HepG2 (cell line): ENCODE results near the gene C20orf144. TPM values are rescaled to one million over a fixed set of nuclear protein-coding genes. Genes with fewer than 3 reads are reported as not detected.
A peak's percentile ranks its signal among the peaks of the same experiment; 100 is the strongest.

Source experiments
- NFYB ChIP-seq: sonication (generic); formaldehyde crosslinking; IDR thresholded peaks from 2 replicates; pipeline ENCODE4 v1.4.0; 2020; ENCODE audit warnings: missing genetic modification reagents
- PCBP2 ChIP-seq: fragments of 200-400 bp; formaldehyde crosslinking; optimal IDR thresholded peaks from 2 replicates; pipeline ENCODE3; 2018; ENCODE audit warnings: low read length, low read depth; ENCODE audit not compliant: poor library complexity, severe bottlenecking
- PLSCR1 ChIP-seq: sonication (generic); formaldehyde crosslinking; IDR thresholded peaks from 2 replicates; pipeline ENCODE4 v1.5.0; 2020; ENCODE audit warnings: missing genetic modification reagents, mild to moderate bottlenecking, borderline replicate concordance
- PREB ChIP-seq: sonication (generic); formaldehyde crosslinking; IDR thresholded peaks from 2 replicates; pipeline ENCODE4 v1.4.0; 2020; ENCODE audit warnings: missing genetic modification reagents
- TAF1 ChIP-seq: sonication (generic); formaldehyde crosslinking; IDR thresholded peaks from 2 replicates; pipeline ENCODE4 v1.4.0; 2020; ENCODE audit warnings: missing genetic modification reagents
- TARDBP ChIP-seq: sonication (generic); formaldehyde crosslinking; IDR thresholded peaks from 2 replicates; pipeline ENCODE4 v1.8.0; 2022; ENCODE audit warnings: mild to moderate bottlenecking, missing genetic modification reagents
- TFAP4 ChIP-seq: sonication (generic); IDR thresholded peaks from 2 replicates; pipeline ENCODE4 v1.6.1; 2016; ENCODE audit warnings: low read depth, borderline replicate concordance
- TMF1 ChIP-seq: sonication (generic); formaldehyde crosslinking; IDR thresholded peaks from 2 replicates; pipeline ENCODE4 v1.8.1; 2022; ENCODE audit warnings: low read depth, missing genetic modification reagents
- TOPORS ChIP-seq: sonication (generic); formaldehyde crosslinking; IDR thresholded peaks from 2 replicates; pipeline ENCODE4 v1.8.0; 2023; ENCODE audit warnings: mild to moderate bottlenecking, missing genetic modification reagents
- ZBTB8A ChIP-seq: sonication (generic); formaldehyde crosslinking; IDR thresholded peaks from 2 replicates; pipeline ENCODE4 v1.4.0; 2020; ENCODE audit warnings: mild to moderate bottlenecking, low read depth, missing genetic modification reagents, borderline replicate concordance
- ZHX1 ChIP-seq: sonication (generic); formaldehyde crosslinking; IDR thresholded peaks from 2 replicates; pipeline ENCODE4 v1.8.1; 2022; ENCODE audit warnings: low read depth, mild to moderate bottlenecking, missing genetic modification reagents
- ZMYM3 ChIP-seq: sonication (generic); formaldehyde crosslinking; IDR thresholded peaks from 2 replicates; pipeline ENCODE4 v1.5.1; 2020; ENCODE audit warnings: mild to moderate bottlenecking, missing genetic modification reagents
- ZNF121 ChIP-seq: sonication (generic); formaldehyde crosslinking; IDR thresholded peaks from 2 replicates; pipeline ENCODE4 v1.5.0; 2020; ENCODE audit warnings: mild to moderate bottlenecking, missing genetic modification reagents
- ZNF274 ChIP-seq: sonication (generic); formaldehyde crosslinking; IDR thresholded peaks from 2 replicates; pipeline ENCODE4 v1.5.1; 2020; ENCODE audit warnings: mild to moderate bottlenecking, missing genetic modification reagents
- ZNF296 ChIP-seq: sonication (generic); formaldehyde crosslinking; conservative IDR thresholded peaks from 2 replicates; pipeline ENCODE4 v1.5.0; 2020; ENCODE audit warnings: mild to moderate bottlenecking, missing genetic modification reagents
- ZNF414 ChIP-seq: sonication (generic); formaldehyde crosslinking; IDR thresholded peaks from 2 replicates; pipeline ENCODE4 v1.5.0; 2020; ENCODE audit warnings: missing genetic modification reagents
- ZNF567 ChIP-seq: sonication (generic); formaldehyde crosslinking; IDR thresholded peaks from 2 replicates; pipeline ENCODE4 v1.8.1; 2023; ENCODE audit warnings: mild to moderate bottlenecking, missing genetic modification reagents, borderline replicate concordance
- ZNF619 ChIP-seq: sonication (generic); formaldehyde crosslinking; IDR thresholded peaks from 2 replicates; pipeline ENCODE4 v1.4.0; 2020; ENCODE audit warnings: mild to moderate bottlenecking, missing genetic modification reagents
- ZNF704 ChIP-seq: sonication (generic); formaldehyde crosslinking; IDR thresholded peaks from 2 replicates; pipeline ENCODE4 v1.8.1; 2023; ENCODE audit warnings: mild to moderate bottlenecking, inconsistent platforms, moderate library complexity, missing genetic modification reagents, borderline replicate concordance
- ZNF746 ChIP-seq: sonication (generic); formaldehyde crosslinking; IDR thresholded peaks from 2 replicates; pipeline ENCODE4 v1.8.0; 2022; ENCODE audit warnings: mild to moderate bottlenecking, missing genetic modification reagents
- polyA plus RNA-seq, 8 experiments: library from polyadenylated mRNA; depleted of rRNA in 3 of 8; stranded (reverse) in 7 of 8; unstranded in 1 of 8; fragments of >200 nt; fragmentation: Illumina TruSeq in 4 of 8; extraction: Trizol in 4 of 8; gene quantifications; 2 replicates each; pipeline versions ENCODE4 v1.2.1 to v1.2.3, GENCODE V29; 2011 to 2016; ENCODE audit warnings: low read depth in 4 of 8, missing spikeins in 1 of 8, mixed read lengths in 1 of 8; ENCODE audit not compliant: insufficient read depth in 1 of 8
- total RNA-seq, 5 experiments: library from RNA; depleted of rRNA; stranded (reverse); fragments of >200 nt; fragmentation: Illumina TruSeq; extraction: Trizol; gene quantifications; 2 replicates each; pipeline ENCODE4 v1.2.3, GENCODE V29; 2016; ENCODE audit warnings: low read depth in 1 of 5

Gene C20orf144
- total and polyA plus RNA-seq, 2 of the 13 experiments (the other 11 are each of a cell fraction or from before 2014, with no cell fraction given) = 0.09 to 0.16 TPM

- TF ChIP-seq ZNF619 (peak; percentile 86), TAF1 (CRISPR knock-in tag) (no peak), ZNF567 (peak; percentile 96), ZMYM3 (CRISPR knock-in tag) (peak; percentile 97), TMF1 (peak; percentile 89; the same call in 1 of the 2 replicates), TARDBP (CRISPR knock-in tag) (peak; percentile 97), ZNF414 (CRISPR knock-in tag) (peak; percentile 93), ZNF296 (CRISPR knock-in tag) (peak; percentile 97), ZNF121 (CRISPR knock-in tag) (peak; percentile 49), TFAP4 (peak; percentile 61; the same call in 1 of the 2 replicates), PREB (no peak), ZNF274 (CRISPR knock-in tag) (peak; percentile 54; the same call in 1 of the 2 replicates), PCBP2 (no peak), NFYB (CRISPR knock-in tag) (peak; percentile 41), PLSCR1 (no peak; the same call in 1 of the 2 replicates), ZHX1 (CRISPR knock-in tag) (peak; percentile 79; the same call in 1 of the 2 replicates), ZNF746 (CRISPR knock-in tag) (peak; percentile 56; the same call in 1 of the 2 replicates), ZBTB8A (CRISPR knock-in tag) (no peak), TOPORS (CRISPR knock-in tag) (peak; percentile 98), ZNF704 (CRISPR knock-in tag) (peak; percentile 37; the same call in 1 of the 2 replicates)
Observed at GRCh38 chr20:33701629-33702450, 39.7 kb downstream of the C20orf144 start (continued).
